Mucosa of rectum (tissue), 2 donors: ENCODE measurements around the gene CHL1.

Experiments
- H3K27ac ChIP-seq, 2 donors: one replicate each; pipeline ENCODE4 v1.7.0; 2013; ENCODE audit warnings: inconsistent platforms in 2 of 2, low read depth in 2 of 2, low read length in 2 of 2
- H3K27me3 ChIP-seq, 2 donors: one replicate each; pipeline ENCODE4 v1.7.0; 2013; ENCODE audit warnings: low read length in 2 of 2; ENCODE audit not compliant: control insufficient read depth in 2 of 2, insufficient read depth in 2 of 2
- H3K36me3 ChIP-seq, 2 donors: one replicate each; pipeline ENCODE4 v1.7.0; 2013; ENCODE audit warnings: low read length in 2 of 2; ENCODE audit not compliant: control insufficient read depth in 2 of 2, insufficient read depth in 2 of 2
- H3K4me1 ChIP-seq, 2 donors: one replicate each; pipeline ENCODE4 v1.7.0; 2013; ENCODE audit warnings: low read length in 2 of 2, mild to moderate bottlenecking in 1 of 2; ENCODE audit not compliant: control insufficient read depth in 2 of 2, insufficient read depth in 2 of 2
- H3K4me3 ChIP-seq, 2 donors: one replicate each; pipeline ENCODE4 v1.7.0; 2013; ENCODE audit warnings: low read length in 2 of 2
- H3K9ac ChIP-seq, 2 donors: one replicate each; pipeline ENCODE4 v1.7.0; 2013; ENCODE audit warnings: low read length in 2 of 2, low read depth in 1 of 2, mild to moderate bottlenecking in 1 of 2
- H3K9me3 ChIP-seq, 2 donors: one replicate each; pipeline ENCODE4 v1.7.0; 2013; ENCODE audit warnings: low read length in 2 of 2; ENCODE audit not compliant: control insufficient read depth in 2 of 2
- donor health status: healthy.
- donor health status: Normal muscosa, but diverticular disease.

Gene CHL1

GRCh38 chr3:249587-250262, 53.2 kb downstream of the CHL1 start:
- no peak overlapping the region for H3K4me3 ChIP-seq
- no peak overlapping the region for H3K9ac ChIP-seq
- H3K36me3 ChIP-seq, result no peaks in the 10 kb centered on the region
- no peaks in the 10 kb centered on the region for H3K4me1 ChIP-seq
- H3K27ac ChIP-seq, result no peak overlapping the region
- H3K27me3 ChIP-seq, result no peaks in the 10 kb centered on the region
- peaks cover 4% of the 10 kb centered on the region in 2 donors for H3K9me3 ChIP-seq

GRCh38 chr3:256501-256900, 59.9 kb downstream of the CHL1 start:
- no peaks in the 10 kb centered on the region for H3K36me3 ChIP-seq
- H3K27me3 ChIP-seq, result no peaks in the 10 kb centered on the region
- H3K9me3 ChIP-seq, result peaks cover 4% of the 10 kb centered on the region in 2 donors
- H3K27ac ChIP-seq, result no peak overlapping the region
- no peak overlapping the region for H3K4me3 ChIP-seq
- H3K9ac ChIP-seq, result no peak overlapping the region
- H3K4me1 ChIP-seq, result no peaks in the 10 kb centered on the region

GRCh38 chr3:257826-258225, 61.3 kb downstream of the CHL1 start:
- Histone ChIP-seq H3K27ac (no peak overlapping the region), H3K4me1 (no peaks in the 10 kb centered on the region), H3K36me3 (no peaks in the 10 kb centered on the region), H3K9me3 (peaks cover 4% of the 10 kb centered on the region in 2 donors), H3K27me3 (no peaks in the 10 kb centered on the region), H3K4me3 (no peak overlapping the region), H3K9ac (no peak overlapping the region)

- no peaks in the 10 kb centered on the region for H3K4me1 ChIP-seq
- no peaks in the 10 kb centered on the region for H3K27me3 ChIP-seq
- H3K36me3 ChIP-seq, result no peaks in the 10 kb centered on the region
- H3K9me3 ChIP-seq, result no peaks in the 10 kb centered on the region
- no peak overlapping the region for H3K4me3 ChIP-seq
- H3K9ac ChIP-seq, result no peak overlapping the region
- H3K27ac ChIP-seq, result no peak overlapping the region
These were observed 64.3 kb downstream of the CHL1 start for GRCh38 chr3:260898-261297.

GRCh38 chr3:263393-263792, 66.8 kb downstream of the CHL1 start:
- Histone ChIP-seq H3K9me3 (no peaks in the 10 kb centered on the region), H3K4me3 (no peak overlapping the region), H3K27me3 (no peaks in the 10 kb centered on the region), H3K36me3 (no peaks in the 10 kb centered on the region), H3K27ac (no peak overlapping the region), H3K4me1 (no peaks in the 10 kb centered on the region), H3K9ac (no peak overlapping the region)

GRCh38 chr3:264394-265156, 68.0 kb downstream of the CHL1 start:
- H3K9ac ChIP-seq, result no peak overlapping the region
- no peak overlapping the region for H3K4me3 ChIP-seq
- no peaks in the 10 kb centered on the region for H3K27me3 ChIP-seq
- no peak overlapping the region for H3K27ac ChIP-seq
- no peaks in the 10 kb centered on the region for H3K36me3 ChIP-seq
- H3K4me1 ChIP-seq, result no peaks in the 10 kb centered on the region
- H3K9me3 ChIP-seq, result no peaks in the 10 kb centered on the region

- Histone ChIP-seq H3K27ac (no peak overlapping the region), H3K36me3 (no peaks in the 10 kb centered on the region), H3K27me3 (no peaks in the 10 kb centered on the region), H3K4me1 (no peaks in the 10 kb centered on the region), H3K9me3 (no peaks in the 10 kb centered on the region), H3K4me3 (no peak overlapping the region), H3K9ac (no peak overlapping the region)
These were observed 70.5 kb downstream of the CHL1 start for GRCh38 chr3:267101-267500.

GRCh38 chr3:270688-271087, 74.1 kb downstream of the CHL1 start:
- Histone ChIP-seq H3K4me3 (no peak overlapping the region), H3K4me1 (no peaks in the 10 kb centered on the region)

GRCh38 chr3:274927-275326, 78.4 kb downstream of the CHL1 start:
- H3K4me3 ChIP-seq, result no peak overlapping the region
- H3K9me3 ChIP-seq, result no peaks in the 10 kb centered on the region
- no peaks in the 10 kb centered on the region for H3K27me3 ChIP-seq
- H3K4me1 ChIP-seq, result no peaks in the 10 kb centered on the region
- H3K27ac ChIP-seq, result no peak overlapping the region
- H3K36me3 ChIP-seq, result no peaks in the 10 kb centered on the region
- H3K9ac ChIP-seq, result no peak overlapping the region

More at GRCh38 chr3:270688-271087, 74.1 kb downstream of the CHL1 start:
- H3K36me3 ChIP-seq, result no peaks in the 10 kb centered on the region
- no peaks in the 10 kb centered on the region for H3K27me3 ChIP-seq
- H3K9me3 ChIP-seq, result no peaks in the 10 kb centered on the region
- H3K27ac ChIP-seq, result no peak overlapping the region
- H3K9ac ChIP-seq, result no peak overlapping the region

- no peaks in the 10 kb centered on the region for H3K36me3 ChIP-seq
- H3K27ac ChIP-seq, result no peak overlapping the region
- no peaks in the 10 kb centered on the region for H3K4me1 ChIP-seq
- no peak overlapping the region for H3K4me3 ChIP-seq
- no peaks in the 10 kb centered on the region for H3K27me3 ChIP-seq
- H3K9me3 ChIP-seq, result no peaks in the 10 kb centered on the region
- no peak overlapping the region for H3K9ac ChIP-seq
These were observed 81.3 kb downstream of the CHL1 start for GRCh38 chr3:277873-278272.
